ENCODE data around the gene LGALS13.
"Not testable (repeated sequence)": the region's sequence is repeated elsewhere in the genome, so short reads cannot be mapped to it uniquely, and the experiment has no call there.

LGALS13 gene

DNA sequence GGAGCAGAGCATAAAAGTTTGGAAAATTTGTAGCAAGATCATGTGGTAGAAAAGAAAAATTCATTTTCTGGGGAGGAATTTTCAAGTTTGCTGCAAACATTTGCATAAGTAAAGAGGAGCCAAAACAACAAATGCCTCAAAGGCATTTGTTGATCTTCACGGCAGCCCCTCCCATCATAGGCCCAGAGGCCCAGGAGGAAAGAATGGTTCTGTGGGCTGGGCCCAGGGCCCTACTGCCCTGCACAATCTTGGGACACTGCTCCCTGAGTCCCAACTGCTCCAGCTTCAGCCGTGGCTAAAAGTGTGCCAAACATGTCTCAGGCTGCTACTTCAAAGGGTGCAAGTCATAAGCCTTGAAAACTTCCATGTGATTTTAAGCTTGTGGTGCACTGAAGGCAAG, 11.3 kb downstream of the LGALS13 start:
- no peak for DNase-seq (ENCODE audit: extremely low read depth, low read depth)
- TF ChIP-seq, protein P1, sequence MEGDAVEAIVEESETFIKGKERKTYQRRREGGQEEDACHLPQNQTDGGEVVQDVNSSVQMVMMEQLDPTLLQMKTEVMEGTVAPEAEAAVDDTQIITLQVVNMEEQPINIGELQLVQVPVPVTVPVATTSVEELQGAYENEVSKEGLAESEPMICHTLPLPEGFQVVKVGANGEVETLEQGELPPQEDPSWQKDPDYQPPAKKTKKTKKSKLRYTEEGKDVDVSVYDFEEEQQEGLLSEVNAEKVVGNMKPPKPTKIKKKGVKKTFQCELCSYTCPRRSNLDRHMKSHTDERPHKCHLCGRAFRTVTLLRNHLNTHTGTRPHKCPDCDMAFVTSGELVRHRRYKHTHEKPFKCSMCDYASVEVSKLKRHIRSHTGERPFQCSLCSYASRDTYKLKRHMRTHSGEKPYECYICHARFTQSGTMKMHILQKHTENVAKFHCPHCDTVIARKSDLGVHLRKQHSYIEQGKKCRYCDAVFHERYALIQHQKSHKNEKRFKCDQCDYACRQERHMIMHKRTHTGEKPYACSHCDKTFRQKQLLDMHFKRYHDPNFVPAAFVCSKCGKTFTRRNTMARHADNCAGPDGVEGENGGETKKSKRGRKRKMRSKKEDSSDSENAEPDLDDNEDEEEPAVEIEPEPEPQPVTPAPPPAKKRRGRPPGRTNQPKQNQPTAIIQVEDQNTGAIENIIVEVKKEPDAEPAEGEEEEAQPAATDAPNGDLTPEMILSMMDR (IDR thresholded peaks at IDR 0.05; ENCODE audit: low read depth, low read length) = no peak

DNA sequence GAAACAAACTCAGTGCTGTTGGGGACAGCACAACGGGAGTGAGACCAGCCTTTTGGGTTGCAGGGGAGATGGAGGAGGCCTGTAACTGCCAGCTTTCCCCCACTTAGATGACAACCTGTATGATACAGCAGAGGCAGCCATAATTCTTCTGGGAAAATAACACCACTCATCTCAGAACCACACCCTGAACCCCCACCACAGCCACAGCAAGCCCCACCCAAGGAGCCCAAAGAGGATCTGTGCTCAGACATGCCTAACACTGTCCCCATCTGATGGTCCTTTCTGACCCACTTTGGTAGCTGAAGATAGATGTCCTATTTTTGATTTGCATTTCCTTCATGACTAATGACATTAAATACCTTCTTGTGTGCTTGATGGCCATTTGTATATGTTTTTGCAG, 15.4 kb downstream of the LGALS13 start:
- TF ChIP-seq, protein P1 (IDR thresholded peaks at IDR 0.05; ENCODE audit: low read depth, low read length) = no peak
- no peak for DNase-seq (ENCODE audit: extremely low read depth, low read depth)

DNA sequence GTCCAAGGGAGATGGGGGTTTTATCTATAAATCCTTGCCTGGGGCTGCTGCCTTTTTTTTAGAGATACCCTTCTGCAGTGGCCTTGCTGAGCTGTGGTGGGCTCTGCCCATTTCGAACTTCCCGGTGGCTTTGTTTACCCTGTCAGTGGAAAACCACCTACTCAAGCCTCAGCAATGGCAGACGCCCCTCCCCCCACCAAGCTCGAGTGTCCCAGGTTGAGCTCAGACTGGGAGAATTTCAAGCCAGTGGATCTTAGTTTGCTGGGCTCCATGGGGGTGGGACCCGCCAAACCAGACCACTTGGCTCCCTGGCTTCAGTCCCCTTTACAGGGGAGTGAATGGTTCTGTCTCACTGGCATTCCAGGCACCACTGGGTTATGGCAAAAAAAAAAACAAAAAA, 21.6 kb downstream of the LGALS13 start:
- TF ChIP-seq, protein P1 (IDR thresholded peaks at IDR 0.05; ENCODE audit: low read depth, low read length) = no peak
- no peak for DNase-seq (ENCODE audit: extremely low read depth, low read depth)

DNA sequence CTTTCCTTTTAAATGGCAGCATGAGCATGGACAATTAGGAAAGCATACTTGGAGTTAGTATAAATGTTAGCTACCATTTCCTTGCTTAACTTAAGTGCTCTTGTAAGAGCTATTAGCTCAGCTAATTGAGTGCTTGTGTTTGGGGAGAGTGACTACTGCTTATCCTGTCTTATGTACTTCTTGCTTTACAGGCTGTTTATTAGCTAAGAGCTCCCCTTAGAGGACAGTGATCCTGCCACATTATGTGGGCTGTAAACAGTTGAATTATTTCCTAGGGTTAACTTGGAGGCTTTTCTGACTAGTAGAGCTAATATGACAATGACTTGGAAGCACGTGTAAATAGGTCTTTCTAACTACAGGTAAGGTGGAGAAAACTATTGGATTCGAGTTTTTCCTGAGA, 25.3 kb downstream of the LGALS13 start:
- DNase-seq (ENCODE audit: extremely low read depth, low read depth) = not testable (repeated sequence)

DNA sequence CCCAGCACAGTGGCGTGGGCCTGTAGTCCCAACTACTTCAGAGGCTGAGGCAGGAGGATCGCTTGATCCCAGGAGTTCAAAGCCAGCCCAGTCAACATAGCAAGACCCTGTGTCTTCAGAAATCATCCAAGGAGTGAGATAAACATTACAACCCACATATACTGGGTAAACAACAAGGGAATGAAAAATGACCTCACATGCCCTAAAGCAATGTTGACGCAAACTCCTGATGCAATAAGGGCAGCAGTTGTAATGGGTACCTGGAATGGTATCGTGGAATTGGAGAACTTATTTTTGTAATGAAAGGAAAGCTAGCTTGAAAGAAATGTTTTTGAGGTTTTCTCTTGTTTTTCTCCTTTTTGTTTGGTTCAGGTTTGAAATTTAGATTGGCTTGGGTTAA, 28.9 kb downstream of the LGALS13 start:
- TF ChIP-seq, protein P1 (IDR thresholded peaks at IDR 0.05; ENCODE audit: low read depth, low read length) = no peak
- no peak for DNase-seq (ENCODE audit: extremely low read depth, low read depth)

DNA sequence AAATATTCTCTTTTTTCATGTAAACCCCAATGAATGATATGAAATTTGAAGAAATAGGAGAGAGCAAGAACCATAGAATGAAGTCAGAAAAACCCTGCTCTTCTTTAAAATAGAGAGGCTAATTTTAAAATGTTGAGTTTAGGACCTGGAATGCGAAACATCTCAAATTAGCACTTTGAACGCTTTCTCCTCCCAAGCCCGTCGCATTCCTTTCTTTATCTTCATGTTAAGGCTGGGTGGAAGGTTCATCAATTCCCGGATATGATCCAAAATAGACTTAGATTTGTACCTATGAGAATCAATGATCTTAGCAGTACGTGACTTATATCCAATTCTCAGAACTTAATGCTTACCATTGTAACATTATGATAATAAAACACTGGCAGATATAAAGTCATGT, 29.3 kb downstream of the LGALS13 start:
- TF ChIP-seq, protein P1 (IDR thresholded peaks at IDR 0.05; ENCODE audit: low read depth, low read length) = no peak
- no peak for DNase-seq (ENCODE audit: extremely low read depth, low read depth)

DNA sequence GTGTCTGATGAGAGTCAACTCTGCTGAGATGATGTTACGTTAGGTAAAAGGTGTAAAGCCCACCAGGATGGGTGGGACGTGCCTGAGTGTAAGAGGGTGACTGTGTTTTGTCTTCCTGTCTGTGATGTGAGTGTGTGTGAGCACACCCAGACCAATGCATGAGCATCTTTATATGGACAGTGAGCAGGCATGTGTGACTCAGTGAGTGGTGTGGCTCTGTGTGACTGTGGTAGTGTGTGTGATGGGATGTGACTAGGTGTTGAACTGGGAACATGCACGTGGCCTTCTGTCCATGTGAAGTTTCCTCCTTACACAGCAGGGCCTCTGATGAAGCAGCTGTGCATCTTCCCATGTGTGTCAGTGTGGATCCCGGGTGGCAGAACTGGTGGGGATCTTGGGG, 35.6 kb downstream of the LGALS13 start:
- no peak for DNase-seq (ENCODE audit: extremely low read depth, low read depth)
- TF ChIP-seq, protein P1 (IDR thresholded peaks at IDR 0.05; ENCODE audit: low read depth, low read length) = no peak

DNA sequence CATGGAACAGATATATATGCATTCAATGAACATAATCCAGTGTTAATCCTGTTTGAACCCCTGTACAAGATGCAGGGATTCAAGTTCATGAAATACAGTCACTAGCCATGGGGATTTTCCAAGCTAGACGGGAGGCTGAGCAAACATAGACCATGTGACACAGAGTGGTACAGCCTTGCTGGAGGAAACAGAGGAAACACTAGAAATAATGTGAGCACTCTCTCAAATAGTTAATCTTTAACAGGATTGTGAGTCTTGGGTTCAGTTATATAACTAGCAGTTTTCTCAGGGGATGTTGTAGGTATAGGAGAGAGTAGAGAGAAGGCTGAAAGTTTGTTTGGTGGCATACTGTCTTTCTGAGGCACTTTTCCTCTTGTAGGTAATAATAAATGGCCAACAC, 39.4 kb downstream of the LGALS13 start:
- no peak for DNase-seq (ENCODE audit: extremely low read depth, low read depth)
- TF ChIP-seq, protein P1 (IDR thresholded peaks at IDR 0.05; ENCODE audit: low read depth, low read length) = no peak

Measured in AG09319 (cell line).